HG03342 (cell line): ENCODE results near the gene SP140.
"Not testable (repeated sequence)": the region's sequence is repeated elsewhere in the genome, so short reads cannot be mapped to it uniquely, and the experiment has no call there.

Source experiments
- ATAC-seq: cut with Tn5 transposase; IDR thresholded peaks from one replicate; pipeline ENCODE4 v1.9.1; 2021; ENCODE audit warnings: mild to moderate bottlenecking, moderate library complexity; ENCODE audit not compliant: unreplicated experiment

The SP140 gene

DNA sequence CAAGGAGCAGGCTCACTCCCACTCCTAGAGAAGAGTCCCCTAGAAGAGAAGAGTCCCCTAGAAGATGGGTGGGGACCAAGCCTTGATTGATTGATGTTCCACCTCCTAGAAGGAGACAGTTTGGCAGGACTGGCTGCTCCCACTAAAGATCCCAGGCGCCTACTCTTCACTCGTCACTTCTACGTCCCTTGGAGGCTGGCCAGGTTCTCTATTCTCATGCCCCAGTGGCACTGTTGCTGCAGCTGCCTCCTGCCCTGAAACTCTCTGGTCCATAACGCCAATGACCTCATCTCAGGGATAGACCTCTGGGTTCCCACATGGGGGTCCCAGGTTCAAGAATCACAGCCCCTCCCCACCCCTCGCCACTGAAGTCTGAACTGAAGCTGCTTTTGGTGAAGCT, 99.0 kb downstream of the SP140 start:
- ATAC-seq, result no peak

DNA sequence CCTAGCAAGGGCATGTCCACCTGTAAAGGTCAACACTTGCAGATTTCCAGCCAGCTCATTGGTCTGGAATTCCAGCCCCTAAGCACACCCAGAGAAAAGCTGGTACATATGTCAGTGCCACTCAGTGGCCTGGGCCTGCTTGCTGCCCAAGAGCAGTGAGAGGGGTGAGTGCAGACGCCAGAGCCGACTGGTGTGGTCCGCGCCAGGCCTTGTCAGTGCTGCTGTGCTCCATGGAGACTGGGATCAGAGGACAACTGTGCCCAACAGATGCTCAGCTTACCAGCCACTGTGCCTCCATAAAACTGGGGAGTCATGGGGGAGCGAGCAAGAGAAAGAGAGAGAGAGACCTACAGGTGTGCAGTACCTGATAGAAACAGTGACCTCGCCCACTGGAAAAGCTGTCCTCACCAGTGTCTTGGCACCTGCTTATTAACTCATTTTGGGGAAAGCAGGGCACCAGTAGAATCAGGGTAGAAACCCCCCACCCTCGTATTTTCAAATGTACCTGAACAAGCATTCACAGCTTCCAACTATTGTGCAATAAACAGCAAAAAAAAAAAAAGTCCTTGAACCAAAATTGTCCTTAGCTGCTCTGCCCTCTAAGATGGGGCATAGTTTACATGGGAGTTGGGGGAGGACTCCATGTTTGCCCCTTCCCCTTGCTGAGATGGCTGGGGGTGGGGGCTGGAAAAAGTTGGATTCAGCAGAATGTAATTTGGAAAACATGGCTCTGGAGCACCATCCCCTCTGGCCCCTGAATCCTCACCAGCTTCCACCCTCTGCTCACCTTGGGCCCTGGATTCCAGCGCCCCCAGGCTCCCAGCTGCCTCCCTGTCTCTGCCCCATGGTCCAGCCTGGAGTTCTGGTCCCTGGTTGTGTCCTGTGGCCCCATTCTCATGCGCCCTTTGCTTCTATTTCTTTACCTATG, 100.0 kb downstream of the SP140 start:
- no peak for ATAC-seq

DNA sequence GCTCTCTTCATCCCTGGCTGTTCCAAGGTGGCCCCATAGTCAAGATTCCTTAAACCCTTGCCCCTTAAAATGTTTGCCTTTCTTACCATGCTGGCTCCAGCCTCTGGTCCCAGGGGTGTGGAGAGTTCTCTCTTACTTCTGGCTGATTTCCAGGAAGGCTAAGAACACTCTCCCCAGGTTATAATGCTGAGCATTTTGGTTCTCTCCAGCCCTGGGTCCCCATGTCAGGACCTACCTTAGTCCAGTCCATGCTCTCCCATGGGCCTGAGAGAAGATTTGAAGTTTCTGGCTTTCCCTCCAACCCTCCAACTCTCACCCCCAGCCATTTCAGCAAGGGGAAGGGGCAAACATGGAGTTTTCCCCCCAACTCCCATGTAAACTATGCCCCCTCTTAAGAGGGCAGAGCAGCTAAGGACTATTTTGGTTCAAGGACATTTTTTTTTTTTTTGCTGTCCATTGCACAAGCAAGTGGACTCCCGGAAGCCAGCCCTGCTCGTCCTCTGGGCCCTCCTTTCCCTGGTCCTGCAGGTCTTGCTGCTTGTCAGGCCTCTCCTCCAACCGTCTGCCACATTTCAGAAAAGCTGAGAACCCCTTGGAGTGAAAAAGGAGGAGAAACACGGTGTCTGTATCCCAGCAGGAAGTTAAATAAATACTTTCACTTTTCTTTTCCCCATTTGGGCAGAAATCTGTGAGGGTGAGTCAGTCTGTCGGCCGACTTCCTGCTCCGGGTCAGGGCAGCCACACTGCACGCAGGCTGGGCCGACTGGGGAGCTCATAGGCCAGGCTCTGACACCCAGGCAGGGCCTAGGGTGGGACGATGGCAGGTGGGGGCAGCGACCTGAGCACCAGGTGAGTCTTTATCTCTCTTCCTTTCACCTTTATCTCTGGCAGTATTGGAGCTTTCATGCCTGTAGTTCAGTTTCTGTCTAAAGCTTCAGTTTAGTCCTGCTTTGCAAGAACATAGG, 101.2 kb downstream of the SP140 start, which contains the start of gene SP140L:
Gene SP140L, plus strand, starts transcription at position 741 of the 965 bp plus-strand sequence. Its CDS starts 77 bp downstream, at position 818.
- ATAC-seq, result peak; percentile 89

- ATAC-seq, result peak; percentile 70
These were observed 102.0 kb downstream of the SP140 start for GRCh38 chr2:230327418-230328154.

DNA sequence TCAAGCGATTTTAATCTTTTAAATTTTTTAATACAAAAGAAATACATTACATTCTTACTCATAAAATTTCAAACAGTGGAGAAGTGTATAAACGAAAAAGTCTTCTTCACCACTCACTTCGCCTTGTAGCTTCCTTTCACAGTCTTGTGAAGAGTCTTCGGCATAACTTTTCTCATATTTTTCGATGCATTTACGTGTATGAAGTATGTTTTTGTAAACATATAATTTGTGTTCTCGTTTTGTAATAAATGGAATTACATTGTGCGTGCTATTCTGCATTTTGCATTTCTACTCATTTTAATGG, 102.6 kb downstream of the SP140 start:
- no peak for ATAC-seq

DNA sequence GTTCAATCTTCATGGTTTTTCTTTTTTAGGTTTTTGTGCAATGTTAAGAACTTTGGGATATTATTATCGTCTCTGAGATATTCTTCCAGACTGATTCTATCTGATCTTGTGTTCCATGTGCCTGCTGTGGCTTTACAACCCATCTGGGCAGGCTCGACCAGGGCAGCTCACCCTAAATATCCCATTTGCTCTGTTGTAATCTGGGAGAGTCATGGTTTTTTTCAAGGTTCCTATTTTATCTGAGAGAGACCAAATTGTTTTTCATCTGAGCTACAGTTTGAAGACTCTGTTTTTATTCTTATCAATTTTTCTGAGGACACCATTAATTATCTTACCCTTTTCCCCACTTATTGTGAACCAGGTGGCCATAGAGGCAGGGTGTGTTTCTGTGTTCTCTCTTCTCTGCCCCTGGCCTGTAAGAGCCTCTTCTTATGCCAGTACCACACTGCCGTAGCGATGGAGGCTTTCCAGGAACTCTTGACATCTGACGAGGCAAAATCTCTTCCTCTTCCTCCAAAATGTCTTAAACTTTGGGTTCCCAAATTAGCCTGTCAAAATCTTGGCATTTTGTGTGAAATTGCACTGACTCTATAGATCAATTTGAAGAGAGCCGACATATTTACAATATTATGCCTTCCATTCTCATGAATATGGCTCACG, 104.5 kb downstream of the SP140 start:
- no peak for ATAC-seq

GRCh38 chr2:230330725-230331124, 105.2 kb downstream of the SP140 start:
- no peak for ATAC-seq

DNA sequence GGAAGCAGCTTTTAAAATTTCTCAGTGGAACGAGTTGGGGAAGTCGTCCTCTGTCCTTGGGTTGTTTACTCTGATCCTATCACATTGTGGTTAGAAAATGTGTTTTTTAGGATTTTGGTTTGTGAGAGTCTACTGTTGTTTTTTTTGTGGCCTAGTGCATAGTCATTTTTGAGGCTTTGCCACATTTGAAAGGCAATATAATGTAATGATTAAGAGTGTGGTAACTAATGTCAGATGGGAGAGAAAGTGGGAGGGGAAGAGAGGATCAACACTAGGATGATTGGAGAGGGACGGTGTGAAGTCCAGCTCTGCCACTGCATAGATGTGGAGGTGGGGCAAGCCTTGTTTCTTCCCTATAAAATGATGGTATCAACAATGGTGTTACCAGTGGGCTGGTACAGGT, 109.9 kb downstream of the SP140 start:
- ATAC-seq, result no peak

DNA sequence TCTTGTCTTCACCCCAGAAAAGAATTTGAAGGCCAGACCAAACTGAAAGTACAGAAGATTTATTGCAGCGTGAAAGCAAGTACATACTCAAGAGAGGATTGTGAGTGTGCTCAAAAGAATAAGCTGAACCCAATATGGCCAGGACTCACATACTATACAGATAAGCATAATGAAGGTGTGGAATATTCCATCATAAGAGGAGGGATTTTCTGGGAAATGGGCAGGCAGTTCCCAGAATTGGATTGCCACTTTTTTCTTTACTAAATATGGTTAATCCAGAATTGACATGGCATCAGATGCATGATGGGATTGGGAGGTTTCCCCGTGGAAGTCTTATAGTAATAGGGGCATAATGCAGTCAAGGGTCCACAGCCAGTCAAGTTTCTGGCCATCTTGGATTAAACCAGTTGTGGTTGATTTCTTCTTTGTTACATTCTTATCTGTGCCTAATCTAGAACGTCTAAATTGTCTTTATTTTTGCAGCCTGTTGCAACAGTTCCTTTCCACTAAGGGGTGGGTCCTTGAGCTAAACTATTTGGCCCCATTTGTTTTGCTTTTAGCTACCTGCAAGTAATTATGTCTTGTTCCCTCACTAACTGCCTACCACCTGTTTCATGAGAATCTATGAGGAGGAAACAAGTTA, 110.4 kb downstream of the SP140 start:
- no peak for ATAC-seq

- not testable (repeated sequence) for ATAC-seq
These were observed 116.5 kb downstream of the SP140 start for GRCh38 chr2:230341936-230342528.

- not testable (repeated sequence) for ATAC-seq
These were observed 117.6 kb downstream of the SP140 start for GRCh38 chr2:230343041-230343624.

- no peak for ATAC-seq
These were observed 118.2 kb downstream of the SP140 start for GRCh38 chr2:230343747-230344146.

DNA sequence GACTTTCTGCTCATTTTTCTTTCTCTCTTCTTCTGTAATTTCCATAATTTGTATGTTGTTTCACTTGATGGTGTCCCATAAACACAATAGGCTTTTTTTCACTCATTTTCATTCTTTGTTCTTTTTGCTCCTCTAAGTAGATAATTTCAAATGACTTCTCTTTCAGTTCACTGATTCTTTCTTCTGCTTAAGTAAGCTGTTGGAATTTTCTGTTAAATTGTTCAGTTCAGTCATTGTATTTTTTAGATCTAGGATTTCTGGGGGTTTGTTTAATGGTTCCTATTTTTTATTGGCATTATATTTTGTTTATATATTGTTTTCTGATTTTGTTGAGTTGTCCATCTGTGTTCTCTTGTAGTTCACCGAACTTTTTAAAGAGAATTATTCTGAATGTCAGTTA, 120.9 kb downstream of the SP140 start:
- ATAC-seq, result no peak

DNA sequence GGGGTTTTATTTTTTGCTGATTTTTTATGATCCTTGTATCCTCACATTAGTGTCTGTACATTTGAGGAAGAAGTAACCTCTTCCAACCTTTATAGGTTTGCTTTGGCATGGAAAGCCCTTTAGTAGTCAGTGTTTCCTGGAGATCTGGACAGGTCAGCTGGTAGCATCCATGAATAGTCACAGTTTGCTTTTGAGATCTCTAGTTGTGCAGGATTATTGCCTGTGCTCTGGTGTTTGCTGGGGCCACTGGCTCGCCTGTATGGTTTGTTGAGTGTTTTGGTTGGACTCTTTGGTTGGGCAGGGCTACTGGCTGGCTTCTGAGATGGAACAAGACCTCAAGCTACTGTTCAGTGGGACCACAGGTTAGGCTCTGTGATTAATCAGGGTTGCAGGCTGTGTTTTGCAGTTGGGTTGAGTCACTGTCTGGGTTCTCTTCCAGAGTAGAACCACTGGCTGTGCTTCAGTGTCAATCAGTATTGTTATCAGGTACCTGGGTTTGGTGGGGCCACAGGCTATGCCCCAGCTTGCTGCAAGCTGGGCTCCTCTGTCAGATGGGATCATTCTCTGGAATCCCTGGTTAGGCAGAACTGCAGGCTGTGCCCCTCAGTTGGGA, 121.5 kb downstream of the SP140 start:
- ATAC-seq, result no peak

DNA sequence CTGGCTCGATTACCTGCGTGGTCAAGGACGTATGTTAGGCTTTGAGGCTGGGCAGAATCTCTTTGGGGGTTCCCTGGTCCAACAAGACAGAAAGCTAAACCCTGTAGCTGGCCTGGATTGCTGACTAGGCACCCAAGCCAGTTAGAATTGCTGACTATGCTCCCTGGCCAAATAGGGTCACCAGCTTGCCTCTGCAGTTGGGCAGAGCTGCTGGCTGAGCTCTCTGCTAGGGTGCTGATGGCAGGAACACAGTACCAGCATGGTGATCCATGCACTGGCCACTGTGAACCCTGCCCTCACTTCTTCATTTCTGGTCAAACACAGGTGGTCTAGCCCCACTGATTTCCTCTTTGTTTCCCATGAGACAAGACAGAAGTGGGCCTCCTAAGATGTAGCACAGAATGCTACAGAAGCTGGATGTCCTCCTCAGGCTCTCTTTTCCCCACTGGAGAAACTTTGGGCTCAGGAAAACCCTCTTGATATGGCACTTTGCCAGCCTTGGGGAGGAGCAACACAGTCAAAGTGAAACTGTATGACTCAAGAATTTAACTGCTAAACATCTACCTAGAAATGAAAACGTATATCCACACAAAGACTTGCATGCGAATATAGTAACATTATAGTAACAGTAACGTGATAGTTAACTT, 122.2 kb downstream of the SP140 start:
- peak; percentile 57 for ATAC-seq

DNA sequence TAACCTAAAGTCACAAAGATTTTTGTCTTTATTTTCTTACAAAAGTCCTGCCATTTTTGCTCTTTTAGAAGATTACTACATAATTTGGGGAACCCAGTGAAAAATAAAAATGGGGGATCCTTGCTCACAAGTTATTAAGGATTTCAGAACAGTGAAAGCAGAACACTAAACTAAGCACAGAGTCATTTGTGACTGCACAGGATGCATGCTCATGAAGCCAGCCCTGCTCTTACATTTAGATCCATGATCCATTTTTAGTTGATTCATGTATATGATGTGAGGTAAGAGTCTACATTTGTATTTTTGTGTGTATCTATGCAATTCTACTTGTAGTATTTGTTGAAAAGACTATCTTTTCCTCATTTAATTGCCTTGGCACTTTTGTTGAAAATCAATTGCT, 123.3 kb downstream of the SP140 start:
- ATAC-seq, result no peak

GRCh38 chr2:230356084-230356483, 130.5 kb downstream of the SP140 start:
- no peak for ATAC-seq

DNA sequence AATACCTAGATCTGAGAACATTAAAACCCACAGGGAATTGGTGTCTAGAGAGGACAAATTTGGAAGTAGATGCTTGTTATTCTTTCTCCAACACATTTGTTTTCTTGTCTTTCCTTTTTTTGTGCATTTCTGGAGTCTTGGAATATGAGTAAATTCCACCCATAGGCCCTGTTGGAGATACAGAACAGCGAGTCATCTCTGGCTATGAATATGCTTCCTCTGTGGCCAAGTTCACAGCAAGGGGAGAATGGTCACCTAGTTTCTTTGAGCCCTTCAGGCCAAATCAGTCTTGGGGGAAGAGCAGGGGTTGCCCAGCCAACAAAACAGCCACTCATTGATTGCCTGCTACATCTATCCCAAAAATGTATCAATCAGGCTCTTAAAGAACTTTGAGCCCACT, 132.8 kb downstream of the SP140 start:
- no peak for ATAC-seq
